ENCODE results near the gene ACSS1.

The ACSS1 gene

DNA sequence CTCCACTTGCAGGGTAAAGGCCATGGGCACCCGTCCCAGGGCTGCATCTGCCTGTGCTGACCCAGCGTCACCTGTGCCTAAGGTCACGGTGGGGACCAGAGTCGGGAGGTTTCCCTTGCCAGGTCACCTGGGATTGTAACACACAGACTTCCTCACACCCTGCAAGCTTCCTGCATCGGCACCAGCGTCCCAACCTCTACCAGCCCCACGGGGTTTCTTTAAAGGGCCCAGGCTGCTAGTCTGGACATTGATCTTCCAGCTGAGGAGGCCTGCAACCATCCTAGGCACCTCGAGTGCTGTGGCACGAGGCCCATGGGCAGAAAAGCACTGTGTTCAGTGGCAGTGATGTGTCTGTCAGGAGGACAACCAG is 12.6 kb downstream of the ACSS1 start:
- H3K4me3 ChIP-seq (ENCODE audit: low read length) = no peak overlapping the region
- peaks cover 26% of the 10 kb centered on the region for H3K4me1 ChIP-seq (ENCODE audit: control insufficient read depth, insufficient read depth, low read length)
- H3K27me3 ChIP-seq (ENCODE audit: control insufficient read depth, insufficient read depth, low read length) = no peaks in the 10 kb centered on the region
- H3K27ac ChIP-seq (ENCODE audit: low read depth, low read length) = no peak overlapping the region
- H3K9ac ChIP-seq (ENCODE audit: low read length) = no peak overlapping the region
- H3K36me3 ChIP-seq (ENCODE audit: control insufficient read depth, insufficient read depth, low read length) = peaks cover 19% of the 10 kb centered on the region

DNA sequence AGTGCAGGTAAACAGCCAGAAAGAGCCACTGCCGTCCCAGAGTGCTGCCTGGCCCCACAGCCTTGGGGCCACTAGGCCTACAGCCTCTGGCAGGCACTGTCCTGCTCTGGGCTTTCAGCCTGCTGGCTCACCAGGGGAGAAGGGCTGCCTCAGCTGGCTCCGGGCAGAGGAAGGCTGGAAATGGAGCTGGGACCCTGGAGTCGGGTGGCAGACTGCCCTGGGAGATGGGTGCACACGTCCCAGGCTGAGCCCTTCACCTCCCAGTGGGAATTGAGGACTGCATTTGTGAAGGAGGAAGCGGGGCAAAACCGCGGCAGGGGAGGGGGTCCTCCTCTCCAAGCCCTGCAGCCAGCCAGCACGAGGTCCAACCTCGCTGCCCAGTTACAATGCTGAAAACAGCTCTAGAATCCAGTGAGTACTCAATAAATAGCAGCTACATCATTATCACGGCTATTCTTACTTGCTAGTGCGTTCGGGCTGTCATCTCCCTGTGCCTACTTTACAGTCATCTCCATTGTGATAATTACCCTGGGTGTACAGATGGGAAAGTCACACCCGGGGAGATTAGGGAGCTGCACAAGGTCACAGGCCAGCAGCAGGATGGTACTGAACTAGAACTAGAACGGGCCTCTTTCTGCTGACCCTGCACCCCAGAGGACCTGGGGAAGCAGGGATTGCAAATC is 13.1 kb downstream of the ACSS1 start:
- Histone ChIP-seq H3K4me3 (ENCODE audit: low read length) (no peak overlapping the region), H3K9ac (ENCODE audit: low read length) (no peak overlapping the region), H3K27me3 (ENCODE audit: control insufficient read depth, insufficient read depth, low read length) (no peaks in the 10 kb centered on the region), H3K4me1 (ENCODE audit: control insufficient read depth, insufficient read depth, low read length) (peaks cover 25% of the 10 kb centered on the region), H3K27ac (ENCODE audit: low read depth, low read length) (no peak overlapping the region), H3K36me3 (ENCODE audit: control insufficient read depth, insufficient read depth, low read length) (peaks cover 19% of the 10 kb centered on the region)

DNA sequence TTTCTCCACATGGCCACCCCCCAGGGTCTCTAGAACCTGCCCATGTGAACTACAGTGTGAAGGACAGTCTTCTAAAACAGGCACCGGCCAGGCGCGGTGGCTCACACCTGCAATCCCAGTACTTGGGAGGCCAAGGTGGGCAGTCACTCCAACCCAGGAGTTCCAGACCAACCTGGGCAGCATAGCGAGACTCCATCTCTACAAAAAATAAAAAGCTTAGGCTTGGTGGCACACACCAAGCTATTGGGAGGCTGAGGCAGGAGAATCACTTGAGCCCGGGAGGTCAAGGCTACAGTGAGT is 13.7 kb downstream of the ACSS1 start:
- Histone ChIP-seq H3K27ac (ENCODE audit: low read depth, low read length) (no peak overlapping the region), H3K9ac (ENCODE audit: low read length) (no peak overlapping the region), H3K4me3 (ENCODE audit: low read length) (no peak overlapping the region), H3K36me3 (ENCODE audit: control insufficient read depth, insufficient read depth, low read length) (peaks cover 19% of the 10 kb centered on the region), H3K27me3 (ENCODE audit: control insufficient read depth, insufficient read depth, low read length) (no peaks in the 10 kb centered on the region), H3K4me1 (ENCODE audit: control insufficient read depth, insufficient read depth, low read length) (peaks cover 25% of the 10 kb centered on the region)

- H3K27ac ChIP-seq (ENCODE audit: low read depth, low read length) = peak overlapping the region; percentile 50
- H3K27me3 ChIP-seq (ENCODE audit: control insufficient read depth, insufficient read depth, low read length) = no peaks in the 10 kb centered on the region
- peaks cover 25% of the 10 kb centered on the region for H3K4me1 ChIP-seq (ENCODE audit: control insufficient read depth, insufficient read depth, low read length)
- no peak overlapping the region for H3K9ac ChIP-seq (ENCODE audit: low read length)
- peaks cover 19% of the 10 kb centered on the region for H3K36me3 ChIP-seq (ENCODE audit: control insufficient read depth, insufficient read depth, low read length)
- H3K4me3 ChIP-seq (ENCODE audit: low read length) = no peak overlapping the region
Observed at GRCh38 chr20:25043499-25044260, 14.3 kb downstream of the ACSS1 start.

- Histone ChIP-seq H3K4me3 (ENCODE audit: low read length) (no peak overlapping the region), H3K4me1 (ENCODE audit: control insufficient read depth, insufficient read depth, low read length) (peaks cover 30% of the 10 kb centered on the region), H3K27ac (ENCODE audit: low read depth, low read length) (peak overlapping the region; percentile 50), H3K27me3 (ENCODE audit: control insufficient read depth, insufficient read depth, low read length) (no peaks in the 10 kb centered on the region), H3K36me3 (ENCODE audit: control insufficient read depth, insufficient read depth, low read length) (peaks cover 19% of the 10 kb centered on the region), H3K9ac (ENCODE audit: low read length) (no peak overlapping the region)
Observed at GRCh38 chr20:25042531-25043498, 15.1 kb downstream of the ACSS1 start.

DNA sequence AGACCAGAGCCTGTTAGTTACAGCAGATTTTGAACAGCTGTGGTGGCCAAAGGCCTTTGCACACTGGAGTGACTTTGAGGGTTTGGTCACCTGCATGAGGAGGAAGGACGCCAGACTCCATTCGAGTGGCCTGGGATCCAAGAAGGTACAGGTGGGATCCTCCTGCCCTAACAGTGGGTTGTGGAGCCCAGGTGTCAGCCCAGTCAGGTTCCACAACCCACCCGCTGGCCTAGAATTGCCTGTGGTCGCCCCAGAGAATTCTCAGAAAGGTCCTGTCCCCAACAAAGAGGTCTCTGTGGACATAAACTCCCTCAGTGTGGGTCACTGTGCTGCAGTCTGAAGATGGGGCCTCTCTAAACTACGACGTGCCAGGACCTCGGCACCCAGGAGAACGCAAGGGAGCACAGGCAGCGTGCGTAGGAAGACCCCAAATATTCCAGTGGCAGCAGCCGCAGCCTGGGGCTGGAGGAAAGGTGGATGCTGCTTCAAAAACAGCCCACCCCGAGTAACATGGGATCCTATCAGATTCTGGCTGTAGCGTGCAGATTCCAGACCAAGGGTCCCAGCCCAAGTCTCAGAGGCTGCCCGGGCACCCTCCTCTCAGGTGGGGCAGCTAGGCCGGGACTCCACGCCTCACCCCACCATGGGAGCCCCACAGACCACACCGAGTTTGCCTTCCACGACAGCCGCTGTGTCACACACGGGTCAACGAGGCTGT is 16.0 kb downstream of the ACSS1 start:
- no peak overlapping the region for H3K9ac ChIP-seq (ENCODE audit: low read length)
- no peaks in the 10 kb centered on the region for H3K27me3 ChIP-seq (ENCODE audit: control insufficient read depth, insufficient read depth, low read length)
- peaks cover 14% of the 10 kb centered on the region for H3K36me3 ChIP-seq (ENCODE audit: control insufficient read depth, insufficient read depth, low read length)
- no peak overlapping the region for H3K4me3 ChIP-seq (ENCODE audit: low read length)
- peaks cover 39% of the 10 kb centered on the region for H3K4me1 ChIP-seq (ENCODE audit: control insufficient read depth, insufficient read depth, low read length)
- H3K27ac ChIP-seq (ENCODE audit: low read depth, low read length) = peak overlapping the region; percentile 61

DNA sequence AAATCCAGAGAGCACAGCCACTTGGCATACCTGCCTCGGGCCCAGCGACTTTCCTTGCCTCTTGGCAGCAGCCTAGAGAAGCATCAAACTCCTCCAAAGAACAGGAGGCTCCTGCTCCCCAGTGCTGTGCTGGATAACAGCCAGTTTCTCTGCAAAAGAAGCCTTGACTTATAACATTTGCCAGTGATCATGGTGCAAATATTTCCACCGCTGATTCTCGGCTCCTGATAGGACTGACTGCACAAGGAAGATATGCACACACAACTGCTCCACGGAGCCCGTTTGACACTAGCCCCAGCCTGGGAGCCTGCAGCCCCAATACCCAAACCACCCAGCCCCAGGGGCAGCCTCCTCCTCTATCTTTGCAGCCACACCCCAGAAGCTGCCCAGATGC is 17.5 kb downstream of the ACSS1 start:
- H3K27ac ChIP-seq (ENCODE audit: low read depth, low read length) = peak overlapping the region; percentile 87
- no peak overlapping the region for H3K9ac ChIP-seq (ENCODE audit: low read length)

GRCh38 chr20:25039697-25040437 is 18.1 kb downstream of the ACSS1 start:
- Histone ChIP-seq H3K27ac (ENCODE audit: low read depth, low read length) (peak overlapping the region; percentile 87), H3K36me3 (ENCODE audit: control insufficient read depth, insufficient read depth, low read length) (no peaks in the 10 kb centered on the region), H3K27me3 (ENCODE audit: control insufficient read depth, insufficient read depth, low read length) (no peaks in the 10 kb centered on the region), H3K4me3 (ENCODE audit: low read length) (peak overlapping the region; percentile 25), H3K9ac (ENCODE audit: low read length) (no peak overlapping the region), H3K4me1 (ENCODE audit: control insufficient read depth, insufficient read depth, low read length) (peaks cover 40% of the 10 kb centered on the region)

More for the DNA sequence above, 17.5 kb downstream of the ACSS1 start:
- peak overlapping the region; percentile 9 for H3K4me3 ChIP-seq (ENCODE audit: low read length)
- H3K27me3 ChIP-seq (ENCODE audit: control insufficient read depth, insufficient read depth, low read length) = no peaks in the 10 kb centered on the region
- H3K4me1 ChIP-seq (ENCODE audit: control insufficient read depth, insufficient read depth, low read length) = peaks cover 40% of the 10 kb centered on the region
- H3K36me3 ChIP-seq (ENCODE audit: control insufficient read depth, insufficient read depth, low read length) = peaks cover 3% of the 10 kb centered on the region

GRCh38 chr20:25038591-25039015 is 19.3 kb downstream of the ACSS1 start:
- Histone ChIP-seq H3K27ac (ENCODE audit: low read depth, low read length) (peak overlapping the region; percentile 87), H3K27me3 (ENCODE audit: control insufficient read depth, insufficient read depth, low read length) (no peaks in the 10 kb centered on the region), H3K4me1 (ENCODE audit: control insufficient read depth, insufficient read depth, low read length) (peaks cover 48% of the 10 kb centered on the region), H3K9ac (ENCODE audit: low read length) (no peak overlapping the region), H3K36me3 (ENCODE audit: control insufficient read depth, insufficient read depth, low read length) (no peaks in the 10 kb centered on the region), H3K4me3 (ENCODE audit: low read length) (no peak overlapping the region)

DNA sequence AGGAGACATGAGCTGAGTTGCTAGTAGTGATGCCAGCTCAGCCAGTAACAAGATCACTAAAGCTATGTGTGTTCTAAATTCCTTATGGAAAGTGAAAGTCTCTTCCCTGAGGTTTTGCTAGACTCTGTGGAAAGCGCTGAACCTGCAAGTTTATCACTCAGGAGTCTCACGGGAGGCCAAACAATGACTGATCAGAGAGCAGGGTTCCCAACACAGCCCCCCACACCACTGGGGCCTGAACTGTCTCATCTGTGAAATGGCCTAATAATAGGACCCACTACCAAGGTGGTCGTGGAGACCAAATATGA is 19.9 kb downstream of the ACSS1 start:
- H3K9ac ChIP-seq (ENCODE audit: low read length) = no peak overlapping the region
- no peaks in the 10 kb centered on the region for H3K36me3 ChIP-seq (ENCODE audit: control insufficient read depth, insufficient read depth, low read length)
- H3K27me3 ChIP-seq (ENCODE audit: control insufficient read depth, insufficient read depth, low read length) = no peaks in the 10 kb centered on the region
- H3K4me3 ChIP-seq (ENCODE audit: low read length) = no peak overlapping the region
- peaks cover 53% of the 10 kb centered on the region for H3K4me1 ChIP-seq (ENCODE audit: control insufficient read depth, insufficient read depth, low read length)
- peak overlapping the region; percentile 87 for H3K27ac ChIP-seq (ENCODE audit: low read depth, low read length)

DNA sequence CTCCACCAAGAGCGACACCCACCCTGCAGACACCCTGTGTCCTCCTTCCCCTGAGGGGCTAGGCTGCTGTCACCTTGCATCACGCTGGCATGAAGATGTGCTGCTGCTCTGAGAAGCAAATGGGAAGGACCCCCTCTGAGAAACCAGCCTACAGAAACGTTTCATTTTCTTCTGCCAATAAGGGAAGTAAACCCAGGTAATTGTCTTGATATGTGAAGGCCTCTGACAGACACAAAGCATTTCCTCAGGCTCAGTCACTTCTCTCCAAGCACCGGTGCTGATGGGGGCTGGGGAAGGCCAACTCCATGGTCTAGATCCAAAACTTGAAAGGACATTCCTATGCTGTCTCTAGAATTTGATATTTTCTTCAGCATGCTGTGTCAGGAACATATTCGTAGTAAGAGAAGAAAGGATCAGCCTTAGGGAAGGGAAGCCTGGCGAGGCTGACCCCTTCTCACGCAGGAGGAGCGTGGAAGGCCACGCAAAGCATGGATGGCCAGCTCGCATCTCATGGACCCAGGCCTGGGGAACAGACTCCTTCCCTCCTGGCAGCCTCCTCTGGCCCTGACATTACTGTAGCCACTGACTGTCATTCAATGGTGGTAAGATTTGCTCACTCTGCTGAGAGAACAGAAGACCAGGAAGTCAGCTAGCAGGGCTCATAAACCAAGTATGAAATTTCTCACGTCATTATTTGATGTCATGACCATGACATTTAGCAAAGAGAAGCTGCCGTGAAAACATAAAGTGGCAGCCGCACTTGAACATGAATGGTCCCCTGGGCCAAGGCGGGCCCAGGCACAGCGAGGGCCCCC is 20.4 kb downstream of the ACSS1 start:
- Histone ChIP-seq H3K36me3 (ENCODE audit: control insufficient read depth, insufficient read depth, low read length) (no peaks in the 10 kb centered on the region), H3K4me1 (ENCODE audit: control insufficient read depth, insufficient read depth, low read length) (peaks cover 59% of the 10 kb centered on the region), H3K4me3 (ENCODE audit: low read length) (no peak overlapping the region), H3K27me3 (ENCODE audit: control insufficient read depth, insufficient read depth, low read length) (no peaks in the 10 kb centered on the region), H3K27ac (ENCODE audit: low read depth, low read length) (peak overlapping the region; percentile 87), H3K9ac (ENCODE audit: low read length) (no peak overlapping the region)

Data from rectal smooth muscle tissue (tissue), 1 donor.